Activated B cell treated with CpG ODN at 0.5 μM for 24 hours (primary cell): ENCODE data around the gene PLCH1. TPM values are rescaled to one million over a fixed set of nuclear protein-coding genes. Genes with fewer than 3 reads are reported as not detected.

ENCODE experiments used
- ATAC-seq: fragments of 200-7000 bp; cut with Tn5 transposase; one replicate; pipeline ENCODE4 v1.10.0; 2021; ENCODE audit warnings: low read depth, mild to moderate bottlenecking, moderate library complexity
- CTCF ChIA-PET: fragments of 350-600 bp; sonication (Branson Sonifier 250); formaldehyde crosslinking; loops from one replicate; lab custom pipeline; 2021; ENCODE audit warnings: antibody characterized with exemption; lab: Charles Lee
- POLR2A ChIA-PET: fragments of 350-600 bp; sonication (Branson Sonifier 250); formaldehyde crosslinking; loops from one replicate; lab custom pipeline; 2021; ENCODE audit warnings: antibody characterized with exemption; lab: Charles Lee
- DNase-seq: peaks from one replicate; pipeline ENCODE4 v3.0.0; 2022
- H3K27ac Mint-ChIP-seq: one replicate; pipeline ENCODE4 v1.8.0; 2020; ENCODE audit warnings: mixed read lengths
- H3K27me3 Mint-ChIP-seq: one replicate; pipeline ENCODE4 v1.8.0; 2021; ENCODE audit warnings: mixed read lengths
- H3K36me3 Mint-ChIP-seq: one replicate; pipeline ENCODE4 v1.8.0; 2021; ENCODE audit warnings: low read depth, mixed read lengths
- H3K4me1 Mint-ChIP-seq: one replicate; pipeline ENCODE4 v1.8.0; 2021; ENCODE audit warnings: mixed read lengths
- H3K4me3 Mint-ChIP-seq: one replicate; pipeline ENCODE4 v1.8.0; 2020; ENCODE audit warnings: mild to moderate bottlenecking, mixed read lengths
- H3K9me3 Mint-ChIP-seq: one replicate; pipeline ENCODE4 v1.8.0; 2020; ENCODE audit warnings: mixed read lengths
- CTCF ChIP-seq: fragments of 200-600 bp; IDR thresholded peaks from one replicate; pipeline ENCODE4 v1.8.0; 2022; ENCODE audit warnings: antibody characterized with exemption, mild to moderate bottlenecking
- intact Hi-C: fragments of 100-400 bp; cut with micrococcal nuclease; formaldehyde crosslinking; loops from one replicate; pipeline ENCODE4 v1.15.1; 2024
- total RNA-seq: library from RNA; stranded (reverse); gene quantifications from 2 replicates; pipeline ENCODE4 v1.2.3, GENCODE V29; 2022

PLCH1 gene
- total RNA-seq, 1 donor from 2014 or later, result 0.27 TPM

GRCh38 chr3:155550391-155550790 is 194.5 kb downstream of the PLCH1 start:
- Mint-ChIP-seq H3K36me3 (no peaks in the 10 kb centered on the region), H3K27me3 (no peaks in the 10 kb centered on the region), H3K9me3 (no peaks in the 10 kb centered on the region), H3K4me3 (no peak overlapping the region), H3K27ac (no peak overlapping the region), H3K4me1 (peaks cover 32% of the 10 kb centered on the region)
- ChIA-PET CTCF (no interaction called here), POLR2A (no interaction called here)
- no peak for DNase-seq
- intact Hi-C loops, result no loop called here
- TF ChIP-seq CTCF, result no peak
- ATAC-seq, result no peak

DNA sequence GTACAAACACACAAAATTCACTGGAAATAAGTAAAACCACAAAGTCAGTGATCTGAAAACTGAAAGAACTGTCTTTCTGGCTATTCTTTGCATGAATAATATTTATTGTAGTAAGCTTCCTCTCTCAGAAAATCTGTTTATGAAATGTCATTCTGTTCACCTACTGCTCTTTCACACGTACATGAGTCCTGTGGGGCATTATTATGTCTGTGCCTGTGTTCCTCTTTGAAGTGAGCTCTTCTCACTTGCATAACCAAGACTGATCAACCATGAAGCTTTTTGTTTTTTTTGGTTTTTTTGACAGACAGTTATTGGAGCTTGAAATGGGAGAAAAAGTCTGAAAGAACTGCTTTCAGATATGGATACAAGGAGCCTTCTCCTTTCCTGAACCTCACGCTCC is 195.8 kb downstream of the PLCH1 start:
- H3K27me3 Mint-ChIP-seq, result no peaks in the 10 kb centered on the region
- DNase-seq (no peak), ATAC-seq (no peak)
- intact Hi-C loops, result no loop called here
- CTCF ChIA-PET, result no interaction called here
- H3K4me1 Mint-ChIP-seq, result peaks cover 21% of the 10 kb centered on the region
- POLR2A ChIA-PET, result no interaction called here
- H3K27ac Mint-ChIP-seq, result no peak overlapping the region
- H3K36me3 Mint-ChIP-seq, result no peaks in the 10 kb centered on the region
- H3K4me3 Mint-ChIP-seq, result no peak overlapping the region
- no peaks in the 10 kb centered on the region for H3K9me3 Mint-ChIP-seq
- no peak for TF ChIP-seq CTCF

- H3K36me3 Mint-ChIP-seq, result no peaks in the 10 kb centered on the region
- no peak for ATAC-seq
- POLR2A ChIA-PET, result no interaction called here
These were observed 196.7 kb downstream of the PLCH1 start for GRCh38 chr3:155548195-155548594.

GRCh38 chr3:155535098-155535497 is 209.8 kb downstream of the PLCH1 start:
- Mint-ChIP-seq H3K9me3 (peaks cover 13% of the 10 kb centered on the region), H3K36me3 (no peaks in the 10 kb centered on the region), H3K4me3 (no peak overlapping the region), H3K27me3 (peaks cover 2% of the 10 kb centered on the region), H3K4me1 (no peaks in the 10 kb centered on the region), H3K27ac (no peak overlapping the region)
- CTCF ChIA-PET, result no interaction called here
- ATAC-seq, result no peak
- no peak for TF ChIP-seq CTCF
- DNase-seq, result no peak
- POLR2A ChIA-PET, result no interaction called here
- intact Hi-C loops, result no loop called here

More at GRCh38 chr3:155548195-155548594, 196.7 kb downstream of the PLCH1 start:
- DNase-seq, result no peak
- Mint-ChIP-seq H3K27ac (no peak overlapping the region), H3K9me3 (no peaks in the 10 kb centered on the region), H3K4me3 (no peak overlapping the region), H3K27me3 (no peaks in the 10 kb centered on the region), H3K4me1 (peaks cover 13% of the 10 kb centered on the region)
- TF ChIP-seq CTCF, result no peak
- intact Hi-C loops, result no loop called here
- CTCF ChIA-PET, result no interaction called here

- no peaks in the 10 kb centered on the region for H3K4me1 Mint-ChIP-seq
- DNase-seq (no peak), ATAC-seq (no peak)
- POLR2A ChIA-PET, result no interaction called here
- no peak overlapping the region for H3K27ac Mint-ChIP-seq
- H3K4me3 Mint-ChIP-seq, result no peak overlapping the region
- peaks cover 5% of the 10 kb centered on the region for H3K9me3 Mint-ChIP-seq
- H3K27me3 Mint-ChIP-seq, result no peaks in the 10 kb centered on the region
- CTCF ChIA-PET, result no interaction called here
- no peak for TF ChIP-seq CTCF
- H3K36me3 Mint-ChIP-seq, result no peaks in the 10 kb centered on the region
- intact Hi-C loops, result no loop called here
These were observed 216.3 kb downstream of the PLCH1 start for GRCh38 chr3:155528579-155528978.
